Heart right ventricle (tissue), 16 donors: ENCODE data around the gene HRAS. TPM values are rescaled to one million over a fixed set of nuclear protein-coding genes. Genes with fewer than 3 reads are reported as not detected.

Experiments
- ATAC-seq, 8 donors: fragments of 200-7000 bp; cut with Tn5 transposase; one replicate each; pipeline ENCODE4 v1.9.1; 2020; ENCODE audit warnings: mild to moderate bottlenecking in 8 of 8, moderate library complexity in 8 of 8, moderate number of reproducible peaks in 1 of 8
- DNase-seq, 2 donors: peaks; one replicate each; pipeline ENCODE4 v3.0.0-alpha.2; 2020
- H3K27ac ChIP-seq, 10 donors: fragments of 200-600 bp; sonication (generic) in 2 of 10; one replicate each; pipeline versions ENCODE4 v1.5.0 to v1.8.0; 2020 to 2022; ENCODE audit warnings: mild to moderate bottlenecking in 3 of 10
- H3K27me3 ChIP-seq, 7 donors: fragments of 200-600 bp; one replicate each; pipeline ENCODE4 v1.8.0; 2021 to 2022; ENCODE audit warnings: mild to moderate bottlenecking in 2 of 7
- H3K36me3 ChIP-seq, 9 donors: fragments of 200-600 bp; sonication (generic) in 1 of 9; one replicate each; pipeline versions ENCODE4 v1.5.0 to v1.8.0; 2020 to 2022; ENCODE audit warnings: mild to moderate bottlenecking in 2 of 9
- H3K4me1 ChIP-seq, 9 donors: fragments of 200-600 bp; sonication (generic) in 1 of 9; one replicate each; pipeline versions ENCODE4 v1.5.0 to v1.8.0; 2020 to 2022; ENCODE audit warnings: mild to moderate bottlenecking in 4 of 9
- H3K4me3 ChIP-seq, 10 donors: fragments of 200-600 bp; sonication (generic) in 2 of 10; one replicate each; pipeline versions ENCODE4 v1.5.0 to v1.8.0; 2020 to 2022; ENCODE audit warnings: mild to moderate bottlenecking in 7 of 10, moderate library complexity in 2 of 10
- H3K9me3 ChIP-seq, 11 donors: fragments of 200-600 bp in 10 of 11; sonication (generic) in 2 of 11; one replicate each; pipeline versions ENCODE4 v1.5.0 to v1.8.0; 2013 to 2022; ENCODE audit warnings: mild to moderate bottlenecking in 2 of 11, control low read depth in 1 of 11, moderate library complexity in 1 of 11
- CTCF ChIP-seq, 9 donors: fragments of 200-600 bp; sonication (generic) in 2 of 9; IDR thresholded peaks; one replicate each; pipeline versions ENCODE4 v1.5.0 to v1.8.0; 2021 to 2022; ENCODE audit warnings: antibody characterized with exemption in 9 of 9, mild to moderate bottlenecking in 5 of 9, moderate library complexity in 1 of 9
- WGBS, 2 donors: extraction: QIAGEN DNeasy Blood & Tissue Kit; methylation state at CpG; one replicate each; pipeline ENCODE4 v1.1.7; 2013; ENCODE audit warnings: inconsistent platforms in 1 of 2; 5-methylcytosine and 5-hydroxymethylcytosine counted together
- intact Hi-C, 10 donors: fragments of 100-400 bp; cut with DNase I; formaldehyde crosslinking; loops; one replicate each; pipeline versions ENCODE4 v1.11.1 to v1.14.2; 2022
- polyA plus RNA-seq, 2 donors: library from polyadenylated mRNA; stranded (reverse); fragments of 200-250 nt; gene quantifications; one replicate each; pipeline ENCODE4 v1.2.3, GENCODE V29; 2013
- total RNA-seq, 10 donors: library from RNA; stranded (reverse); fragmentation: NEBNext Ultra II Directional in 3 of 10; extraction: Animal tissue kit (Norgen Biotek cat#: 25700) in 3 of 10; gene quantifications; one replicate each; pipeline versions ENCODE4 v1.2.1 to v1.2.4, GENCODE V29; 2021 to 2023
- donor health status: Arrhythmogenic right ventricular cardiomyopathy.
- donor health status: ischemic (EF 13 %, LVEDD 7.1; RV severe dilation, severe dysfunction).
- donor health status: healthy with polysubstance abuse.
- donor health status: DM: no; HTN: yes; CAD: no.
- donor health status: DM: no; HTN: no; CAD: no.
- donor health status: ischemic (EF 25% LVEDD 6.9; RV normal size, moderate dysfunction).
- donor health status: ischemic (EF 25% LVEDD 5.7; RV mildly dilated, moderate dysfunction).
- donor health status: healthy.
- donor health status: DM: yes; HTN: yes; CAD: no.
- donor health status: Ischemic cardiomyopathy.
- donor health status: ischemic (EF 35%, LVEDD 5.7; RV mildly dilated, moderate dysfunction).
- donor health status: nonischemic (EF 11% LVEDD 7.7; RV severe dilation, severe dysfunction).
- donor health status: DM: yes; HTN: yes; CAD: no.
- donor health status: PGD.
- donor health status: ischemic (EF 29% LVEDD 5.4; RV normal size, mild dysfunction).
- donor health status: nonischemic (EF 23%, LVEDD 6.1; RV moderate dilation, normal function).

The HRAS gene
- total and polyA plus RNA-seq, 12 donors, result 44.7 to 132 (median 56.4) TPM

GRCh38 chr11:579830-580601 is 44.6 kb upstream of the HRAS start:
- H3K4me1 ChIP-seq, result peaks cover 26 to 58% (median 50%) of the 10 kb centered on the region in 9 donors
- H3K9me3 ChIP-seq, result no peaks in the 10 kb centered on the region
- ATAC-seq (no peak), DNase-seq (no peak)
- peaks cover 0 to 6% (median 0%) of the 10 kb centered on the region in 7 donors for H3K27me3 ChIP-seq
- peak overlapping the region in 2 of 10 donors; percentile 10 to 48 for H3K27ac ChIP-seq
- H3K36me3 ChIP-seq, result peaks cover 0 to 40% (median 23%) of the 10 kb centered on the region in 9 donors
- WGBS, 2 donors, result 56 to 65% methylated on average over 20 of the region's 20 CpGs
- no peak for TF ChIP-seq CTCF (IDR thresholded peaks at IDR 0.05)
- H3K4me3 ChIP-seq, result no peak overlapping the region
- intact Hi-C loops, result loop anchor here in 3 of 10 donors (5.0 to 10.0 kb wide), 3 partner anchors 32 to 65 kb away; partner anchors contain the start of gene IRF7 (in 1 of the 3)

DNA sequence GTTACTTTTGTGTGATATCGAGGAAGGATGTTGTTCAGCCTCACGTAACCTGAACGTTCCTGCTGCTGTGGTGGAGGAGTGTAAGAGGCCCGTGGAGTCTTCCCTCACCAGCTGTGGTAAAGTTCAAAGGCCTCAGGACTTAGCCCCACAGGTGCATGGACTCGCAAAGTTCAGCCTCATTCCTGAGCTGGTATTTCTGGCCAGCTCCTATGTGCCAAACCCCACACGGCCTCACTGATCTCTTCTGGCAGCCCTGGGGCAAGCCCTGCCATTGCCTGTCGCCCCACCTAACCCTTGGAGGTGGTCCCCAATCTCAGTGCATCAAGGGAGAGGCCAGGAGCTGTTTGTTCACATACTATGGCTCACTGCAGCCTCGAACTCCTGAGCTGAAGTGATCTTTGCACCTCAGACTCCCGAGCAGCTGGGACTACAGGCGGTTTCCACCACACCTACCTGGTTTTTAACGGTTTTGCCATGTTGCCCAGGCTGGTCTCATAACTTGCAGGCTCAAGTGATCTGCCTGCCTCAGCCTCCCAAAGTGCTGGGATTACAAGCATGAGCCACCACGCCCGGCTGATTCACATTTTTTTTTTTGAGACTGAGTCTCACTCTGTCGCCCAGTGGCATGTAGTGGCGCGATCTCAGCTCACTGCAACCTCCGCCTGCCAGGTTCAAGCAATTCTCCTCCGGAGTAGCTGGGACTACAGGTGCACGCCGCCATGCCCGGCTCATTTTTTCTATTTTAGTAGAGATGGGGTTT is 43.1 kb upstream of the HRAS start:
- H3K4me1 ChIP-seq, result peaks cover 26 to 68% (median 56%) of the 10 kb centered on the region in 9 donors
- no peak for TF ChIP-seq CTCF (IDR thresholded peaks at IDR 0.05)
- 75% methylated on average over 21 of the region's 21 CpGs for WGBS, 2 donors
- H3K27me3 ChIP-seq, result peaks cover 0 to 17% (median 0%) of the 10 kb centered on the region in 7 donors
- intact Hi-C loops, result loop anchor here in 3 of 10 donors (5.0 to 10.0 kb wide), 3 partner anchors 34 to 64 kb away; partner anchors contain the start of gene IRF7 (in 1 of the 3)
- no peak overlapping the region for H3K27ac ChIP-seq
- no peak for ATAC-seq
- H3K9me3 ChIP-seq, result no peaks in the 10 kb centered on the region
- H3K4me3 ChIP-seq, result peak overlapping the region in 5 of 10 donors; percentile 75 to 98 (median 87)
- DNase-seq, result no peak
- peaks cover 0 to 24% (median 18%) of the 10 kb centered on the region in 9 donors for H3K36me3 ChIP-seq

DNA sequence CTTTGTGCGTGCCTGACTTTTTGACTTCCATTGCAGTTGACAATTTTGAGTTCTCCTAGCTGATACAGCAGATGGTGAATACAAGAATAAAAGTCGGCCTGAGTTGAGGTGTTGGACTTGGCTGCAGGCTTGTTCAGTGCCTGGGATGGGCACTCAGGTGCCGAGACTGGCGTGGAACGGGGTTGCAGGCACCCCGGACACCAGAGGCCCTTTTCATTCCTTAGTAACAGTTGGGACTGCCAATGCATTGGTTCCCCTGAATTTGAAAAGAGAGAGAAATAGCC is 42.2 kb upstream of the HRAS start:
- Histone ChIP-seq H3K4me3 (peak overlapping the region; percentile 58 to 98 (median 88)), H3K27ac (peak overlapping the region in 3 of 10 donors; percentile 93 to 99 (median 94)), H3K36me3 (peaks cover 0 to 15% (median 10%) of the 10 kb centered on the region in 9 donors), H3K27me3 (peaks cover 0 to 21% (median 0%) of the 10 kb centered on the region in 7 donors), H3K9me3 (no peaks in the 10 kb centered on the region), H3K4me1 (peaks cover 26 to 68% (median 56%) of the 10 kb centered on the region in 9 donors)
- TF ChIP-seq CTCF (IDR thresholded peaks at IDR 0.05), result no peak
- intact Hi-C loops, result loop anchor here in 4 of 10 donors (2.0 to 10.0 kb wide), 4 partner anchors 35 to 63 kb away; partner anchors contain the start of gene IRF7 (in 2 of the 4)
- 57 to 65% methylated on average over 6 of the region's 6 CpGs for WGBS, 2 donors
- DNase-seq (no peak), ATAC-seq (no peak)
